DMS53 treated with DMSO at 0.1 percent for 48 hours (cell line): ENCODE measurements around the gene HELZ.

Experiments used
- DNase-seq: peaks from one replicate; lab custom pipeline; 2025; ENCODE audit not compliant: unreplicated experiment; lab: John Stamatoyannopoulos, UW

HELZ gene

DNA sequence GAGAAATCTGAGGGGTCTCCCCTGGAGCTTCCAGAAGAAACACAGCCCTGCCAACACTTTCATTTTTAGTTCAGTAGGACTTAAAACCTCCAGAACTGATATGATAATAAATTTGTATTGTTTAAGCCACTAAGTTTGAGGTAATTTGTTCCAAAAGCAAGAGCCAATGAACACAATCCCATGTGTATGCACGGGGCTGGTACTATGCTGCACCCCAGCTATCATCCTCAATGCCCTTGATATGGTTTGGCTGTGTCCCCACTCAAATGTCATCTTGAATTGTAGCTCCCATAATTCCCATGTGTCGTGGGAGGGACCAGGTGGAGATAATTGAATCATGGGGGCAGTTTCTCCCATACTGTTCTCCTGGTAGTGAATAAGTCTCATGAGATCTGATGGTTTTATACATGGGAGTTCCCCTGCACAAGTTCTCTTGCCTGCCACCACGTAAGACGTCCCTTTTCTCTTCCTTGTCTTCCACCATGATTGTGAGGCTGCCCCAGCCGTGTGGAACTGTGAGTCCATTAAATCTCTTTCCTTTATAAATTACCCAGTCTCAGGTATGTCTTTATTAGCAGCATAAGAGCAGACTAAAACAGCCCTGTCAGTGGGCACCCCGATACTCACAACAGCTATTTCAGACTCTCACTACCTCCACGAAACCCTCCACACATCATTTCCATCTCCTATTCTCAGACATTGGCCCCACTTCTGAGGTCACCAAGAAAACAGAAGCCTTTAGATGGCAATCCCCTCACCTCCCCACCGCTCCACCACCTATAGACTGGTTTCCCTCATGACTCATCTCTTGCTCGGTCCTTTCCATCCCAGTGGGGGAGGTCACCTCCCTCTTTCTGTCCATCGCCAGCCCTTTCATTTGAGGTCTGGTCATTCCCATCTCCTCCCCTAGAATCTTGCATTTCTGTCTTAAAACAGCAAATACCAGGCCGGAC is 209.6 kb downstream of the HELZ start:
- DNase-seq = no peak

DNA sequence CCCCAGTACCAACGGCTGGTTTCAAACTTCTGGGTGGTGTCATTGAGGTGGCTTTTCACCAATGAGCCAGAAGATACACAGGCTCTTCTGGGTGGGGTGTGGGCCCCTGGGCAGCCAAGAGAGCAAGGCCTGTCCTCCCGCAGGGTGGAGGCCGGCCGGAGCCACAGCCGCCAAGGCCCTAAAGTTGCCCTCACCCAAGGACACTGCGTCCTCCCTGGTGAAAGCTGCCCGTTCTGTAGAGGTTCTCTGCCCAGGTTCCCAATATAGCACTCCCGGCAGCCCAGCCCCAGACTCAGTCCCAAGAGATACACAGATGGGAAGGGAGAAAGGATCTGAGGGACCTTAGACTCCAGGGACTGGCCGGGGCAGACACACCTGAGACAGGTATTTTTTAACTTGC is 211.4 kb downstream of the HELZ start:
- no peak for DNase-seq

DNA sequence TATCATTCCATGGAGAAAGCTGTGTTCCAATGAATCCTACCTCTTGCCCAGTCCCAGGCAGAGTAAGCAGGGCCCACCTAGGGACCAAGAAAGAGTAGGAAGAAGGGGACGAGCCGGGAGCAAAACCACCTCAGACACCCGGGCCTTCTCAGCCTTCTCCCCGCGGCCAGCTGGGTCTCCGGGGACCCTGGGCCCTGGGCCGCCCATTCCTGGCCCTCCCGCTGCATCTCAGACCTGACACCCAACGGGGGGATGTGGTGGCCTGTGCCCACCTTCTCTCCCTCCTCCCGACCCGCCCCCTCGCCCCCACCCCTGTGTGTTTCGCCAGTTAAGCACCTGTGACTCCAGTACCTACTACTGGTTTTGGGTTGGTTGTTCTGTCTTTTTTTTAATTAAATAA is 212.0 kb downstream of the HELZ start:
- no peak for DNase-seq

DNA sequence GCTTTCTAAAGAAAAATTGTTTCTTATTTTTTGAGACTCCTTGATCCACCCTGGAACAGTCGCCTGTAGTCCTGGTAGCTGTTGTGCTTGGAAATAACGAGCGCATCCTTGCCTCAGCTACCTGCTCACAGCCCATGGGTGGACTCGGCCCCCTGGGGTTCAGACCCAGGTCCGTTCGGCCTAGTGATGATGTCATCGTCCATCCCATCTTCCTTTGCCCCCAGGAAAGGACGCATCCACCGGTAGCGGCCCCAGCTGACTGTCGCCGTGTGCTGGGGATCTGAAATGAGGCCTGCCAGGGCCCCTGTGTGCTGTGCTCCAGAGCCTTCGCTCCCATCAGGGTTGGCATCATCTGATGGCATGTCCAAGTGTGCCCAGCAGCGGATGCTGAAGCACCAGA is 212.6 kb downstream of the HELZ start:
- DNase-seq = no peak

DNA sequence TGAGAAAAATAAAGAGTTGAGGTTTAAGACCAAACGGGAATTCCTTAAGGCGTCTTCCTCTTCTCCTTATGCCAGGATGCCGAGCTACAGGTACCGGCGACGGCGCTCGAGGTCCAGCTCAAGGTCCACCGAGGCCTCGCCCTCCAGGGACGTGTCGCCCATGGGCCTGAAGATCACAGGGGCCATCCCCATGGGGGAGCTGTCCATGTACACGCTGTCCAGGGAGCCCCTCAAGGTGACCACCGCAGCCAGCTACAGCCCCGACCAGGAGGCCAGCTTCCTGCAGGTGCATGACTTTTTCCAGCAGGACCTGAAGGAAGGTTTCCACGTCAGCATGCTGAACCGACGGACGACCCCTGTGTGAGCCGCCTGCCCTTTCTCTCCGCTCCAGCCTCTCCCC is 214.4 kb downstream of the HELZ start:
- no peak for DNase-seq

DNA sequence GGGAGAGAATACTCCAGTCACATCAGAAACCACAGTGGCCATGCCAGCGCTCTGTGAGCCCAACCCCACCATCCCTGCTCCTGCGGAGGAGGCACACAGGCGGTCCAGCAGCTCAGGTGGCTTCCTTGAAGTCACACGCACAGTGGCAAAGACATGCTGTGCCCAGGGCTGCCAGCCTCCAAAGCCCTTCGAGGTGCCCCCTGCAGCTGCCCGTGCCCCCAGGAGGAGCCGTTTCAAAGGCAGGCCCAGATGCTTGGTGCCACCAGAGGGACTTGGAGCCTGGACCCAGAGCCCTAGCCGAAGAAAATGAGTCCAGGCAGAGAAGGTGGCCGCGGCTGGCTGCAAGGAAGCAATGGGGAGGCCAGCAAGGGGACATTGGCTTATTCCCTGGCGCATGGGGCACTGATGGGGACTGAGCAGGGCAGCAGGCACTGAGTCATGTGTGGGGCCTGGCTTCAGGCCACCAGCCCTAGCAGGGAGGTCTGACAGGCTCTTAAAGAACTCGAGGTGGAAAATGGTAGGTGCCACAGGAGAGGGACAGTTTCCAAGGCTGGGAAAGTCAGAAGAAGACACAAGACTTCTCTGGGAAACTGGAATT is 217.9 kb downstream of the HELZ start:
- no peak for DNase-seq

DNA sequence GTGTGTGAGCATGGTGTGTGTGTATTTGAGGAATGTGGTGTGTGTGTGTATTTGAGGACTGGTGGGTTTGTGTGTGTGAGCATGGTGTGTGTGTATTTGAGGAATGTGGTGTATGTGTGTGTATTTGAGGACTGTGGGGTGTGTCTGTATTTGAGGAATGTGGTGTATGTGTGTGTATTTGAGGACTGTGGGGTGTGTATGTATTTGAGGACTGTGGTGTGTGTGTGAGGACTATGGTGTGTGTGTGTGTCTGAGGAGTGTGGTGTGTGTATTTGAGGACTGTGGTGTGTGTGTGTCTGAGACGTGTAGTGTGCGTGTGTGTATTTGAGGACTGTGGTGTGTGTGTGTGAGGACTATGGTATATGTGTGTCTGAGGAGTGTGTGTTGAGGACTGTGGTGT is 218.7 kb downstream of the HELZ start:
- DNase-seq = no peak

DNA sequence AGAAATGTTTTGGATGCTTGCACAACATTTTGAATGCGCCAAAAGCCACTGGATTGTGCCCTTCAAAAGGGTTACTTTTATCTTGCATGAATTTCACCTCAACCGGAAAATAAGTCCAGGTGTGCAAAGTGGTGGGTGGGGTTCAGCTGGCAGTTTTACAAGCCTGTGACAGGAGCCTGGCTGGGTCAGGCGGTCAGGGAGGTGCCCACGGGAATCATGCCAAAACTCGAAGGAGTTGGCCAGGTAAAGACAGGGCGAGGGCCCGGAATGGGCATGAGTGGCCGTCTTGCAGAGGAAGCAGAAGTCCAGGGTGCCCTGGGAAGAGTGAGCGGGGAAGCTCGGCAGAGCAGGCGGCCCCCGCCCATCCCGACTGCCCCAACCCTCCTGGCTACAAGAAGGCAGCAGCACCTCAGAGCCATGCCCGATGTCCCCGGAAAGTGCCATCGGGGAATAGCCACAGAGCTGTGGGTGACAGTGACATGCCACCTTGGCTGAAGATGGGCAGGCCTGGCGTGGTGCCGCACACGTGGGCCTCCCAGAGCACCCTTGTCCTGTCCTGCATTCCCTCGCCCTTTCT is 219.7 kb downstream of the HELZ start:
- DNase-seq = no peak

DNA sequence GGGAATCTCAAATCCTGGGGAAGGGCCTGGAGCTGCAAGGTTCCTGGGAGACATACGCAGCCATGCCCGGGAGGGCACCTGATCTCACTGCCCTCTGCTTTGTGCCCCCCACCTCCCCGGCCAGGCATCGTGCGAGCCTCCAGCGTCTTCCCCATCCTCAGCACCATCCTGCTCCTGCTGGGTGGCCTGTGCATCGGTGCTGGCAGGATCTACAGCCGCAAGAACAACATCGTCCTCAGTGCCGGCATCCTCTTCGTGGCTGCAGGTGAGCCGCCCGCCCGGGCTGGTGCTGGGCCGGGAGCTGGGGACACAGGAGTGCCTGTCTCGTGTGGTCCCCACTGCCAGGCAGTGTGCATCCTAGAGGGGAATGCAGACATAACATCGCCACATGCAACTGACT is 220.3 kb downstream of the HELZ start:
- DNase-seq = no peak

DNA sequence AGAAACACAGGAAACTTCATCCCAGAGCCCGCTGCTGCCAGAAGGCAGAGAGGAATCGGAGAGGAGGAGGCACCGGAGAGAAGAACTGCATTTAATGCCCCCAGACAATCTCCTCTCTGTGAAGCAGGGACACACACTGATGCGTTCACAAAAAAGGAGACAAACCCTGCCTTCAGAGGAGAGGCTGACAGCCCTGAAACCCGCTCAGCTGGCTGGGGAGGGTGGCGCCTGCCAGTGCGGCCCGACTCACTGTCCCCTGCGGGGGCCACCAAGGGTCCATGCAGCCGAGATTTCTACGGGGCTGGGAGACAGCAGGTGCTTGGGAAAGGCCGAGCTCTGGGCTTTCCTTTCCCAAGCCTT is 222.6 kb downstream of the HELZ start:
- DNase-seq = no peak

DNA sequence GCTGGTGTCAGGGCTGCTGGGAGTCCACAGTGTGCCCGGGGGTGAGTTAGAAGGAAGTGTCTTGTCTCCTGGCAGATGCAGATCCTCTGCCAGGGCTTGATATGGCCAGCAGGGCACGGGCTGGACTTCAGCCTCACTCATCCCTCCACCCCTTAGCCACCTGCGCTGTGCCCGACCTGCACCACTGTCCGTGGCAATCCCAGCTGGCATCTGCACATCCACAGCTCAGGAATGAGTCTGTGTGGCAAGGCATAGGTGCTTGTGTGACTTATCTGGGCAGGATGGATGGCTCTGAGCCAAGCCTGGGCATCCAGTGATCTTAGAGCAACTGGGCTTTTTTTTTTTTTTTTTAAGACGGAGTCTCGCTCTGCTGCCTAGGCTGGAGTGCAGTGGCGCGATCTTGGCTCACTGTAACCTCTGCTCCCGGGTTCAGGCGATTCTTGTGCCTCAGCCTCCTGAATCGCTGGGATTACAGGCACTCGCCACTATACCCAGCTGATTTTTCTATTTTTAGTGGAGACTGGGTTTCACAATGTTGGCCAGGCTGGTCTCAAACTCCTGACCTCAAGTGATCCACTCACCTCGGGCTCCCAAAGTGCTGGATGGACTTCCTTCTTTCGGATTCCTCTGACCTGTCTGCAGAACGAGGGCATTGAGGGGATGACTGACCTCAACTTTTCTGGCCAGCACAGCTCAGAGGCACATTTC is 223.1 kb downstream of the HELZ start:
- DNase-seq = no peak

DNA sequence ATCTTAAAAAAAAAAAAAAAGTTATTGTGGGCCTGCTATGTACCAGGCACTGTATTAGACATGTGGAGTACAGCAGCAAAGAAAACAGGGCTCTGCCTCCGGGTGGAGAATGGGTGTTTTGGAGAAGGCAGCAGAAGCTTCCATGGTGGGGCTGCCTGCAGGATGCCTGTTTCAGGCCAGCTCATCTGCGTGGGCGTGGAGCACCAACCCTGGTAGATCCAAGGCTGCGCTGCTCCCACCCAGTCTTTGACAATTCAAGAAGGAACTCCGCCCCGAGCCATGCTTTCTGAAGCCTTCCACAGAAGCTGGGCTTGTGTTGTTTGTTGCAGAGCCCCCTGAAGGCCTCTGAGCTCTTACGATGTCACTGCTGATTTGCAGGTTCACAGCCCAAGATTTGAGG is 223.8 kb downstream of the HELZ start:
- no peak for DNase-seq
